Tibial nerve (tissue), 4 donors: ENCODE results near the gene SCCPDH.

ENCODE experiments used
- CTCF ChIP-seq, 5 experiments: fragments of 200-600 bp in 3 of 5; fragments of 450-650 bp in 2 of 5; sonication (generic) in 3 of 5; IDR thresholded peaks; one replicate each; pipeline ENCODE4 v1.5.1; 2016 to 2019; ENCODE audit warnings: antibody characterized with exemption in 5 of 5, mild to moderate bottlenecking in 3 of 5, moderate library complexity in 2 of 5
- EP300 ChIP-seq, 2 donors: sonication (generic); formaldehyde crosslinking; IDR thresholded peaks; one replicate each; pipeline ENCODE4 v1.6.1; 2017; ENCODE audit warnings: antibody characterized with exemption in 2 of 2, mild to moderate bottlenecking in 1 of 2
- POLR2A ChIP-seq, 2 donors: fragments of 450-650 bp; IDR thresholded peaks; one replicate each; pipeline ENCODE4 v1.6.1; 2017; ENCODE audit warnings: antibody characterized with exemption in 2 of 2, mild to moderate bottlenecking in 2 of 2, moderate library complexity in 2 of 2

- TF ChIP-seq CTCF (IDR thresholded peaks at IDR 0.05) (no peak), POLR2A (IDR thresholded peaks at IDR 0.05) (no peak), EP300 (IDR thresholded peaks at IDR 0.05) (no peak)
Observed at GRCh38 chr1:246705368-246705767, 18.8 kb upstream of the SCCPDH start.
